GM21576 (cell line): ENCODE data around the gene CERK.

Source experiments
- ATAC-seq: cut with Tn5 transposase; IDR thresholded peaks from one replicate; pipeline ENCODE4 v1.9.1; 2021; ENCODE audit warnings: mild to moderate bottlenecking, moderate library complexity; ENCODE audit not compliant: unreplicated experiment

The CERK gene

DNA sequence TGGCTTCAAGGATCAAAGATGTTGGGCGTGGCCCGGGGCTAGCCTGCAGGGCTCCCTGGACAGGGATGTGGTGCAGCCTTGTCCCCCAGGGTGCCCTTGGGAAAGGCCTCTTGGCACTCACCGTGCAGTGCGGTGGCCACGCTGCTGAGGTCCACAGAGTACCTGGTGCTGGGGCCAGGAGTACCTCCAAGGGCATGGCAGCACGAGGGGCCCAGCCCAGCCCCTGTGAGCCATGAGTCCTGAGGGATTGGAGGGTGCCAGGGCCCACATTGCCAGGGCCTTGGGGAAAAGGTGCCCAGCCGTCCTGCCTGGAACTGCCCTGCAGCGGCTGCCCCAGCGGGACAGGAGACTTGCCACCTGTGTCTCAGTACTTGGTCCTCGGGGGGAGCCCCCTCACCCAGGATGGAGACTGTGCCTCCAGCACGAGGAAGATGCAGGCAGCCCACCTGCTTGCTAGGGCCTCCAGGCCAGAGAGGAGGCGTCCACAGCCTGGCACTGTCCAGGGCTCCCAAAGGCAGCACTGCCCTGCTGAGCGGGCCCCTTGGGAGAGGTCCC lies 73.7 kb downstream of the CERK start:
- no peak for ATAC-seq

DNA sequence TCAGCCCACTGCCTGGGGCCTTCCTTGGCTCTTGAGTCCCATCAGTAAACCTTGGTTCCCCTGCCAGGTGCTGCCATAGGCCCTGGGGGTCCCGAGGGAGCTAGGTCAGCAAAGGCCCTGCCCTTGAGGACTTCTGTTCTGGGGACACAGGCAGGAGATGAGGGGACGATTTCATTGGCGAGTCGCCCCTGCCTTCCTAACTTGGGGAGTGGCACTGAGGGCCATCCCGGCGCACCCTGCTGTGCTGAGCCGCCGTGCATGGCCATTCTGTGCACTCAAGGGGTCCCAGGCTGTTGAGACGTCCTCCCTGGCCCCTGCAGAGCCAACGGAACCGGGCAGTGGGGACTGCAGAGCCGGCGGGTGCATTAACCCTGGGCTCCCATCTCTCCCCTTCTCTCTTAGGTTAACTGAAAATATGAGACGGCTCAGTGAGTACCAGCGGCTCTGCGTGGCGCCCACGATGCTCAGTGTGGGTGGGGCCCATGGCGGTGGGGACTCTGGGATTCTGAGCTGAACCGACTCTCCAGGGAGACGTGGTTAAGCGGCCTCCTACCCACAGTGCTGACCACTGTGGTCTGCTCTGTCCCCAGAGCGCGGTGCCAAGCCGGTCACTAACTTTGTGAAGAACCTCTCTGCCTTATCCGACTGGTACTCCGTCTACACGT lies 74.5 kb downstream of the CERK start:
- no peak for ATAC-seq

DNA sequence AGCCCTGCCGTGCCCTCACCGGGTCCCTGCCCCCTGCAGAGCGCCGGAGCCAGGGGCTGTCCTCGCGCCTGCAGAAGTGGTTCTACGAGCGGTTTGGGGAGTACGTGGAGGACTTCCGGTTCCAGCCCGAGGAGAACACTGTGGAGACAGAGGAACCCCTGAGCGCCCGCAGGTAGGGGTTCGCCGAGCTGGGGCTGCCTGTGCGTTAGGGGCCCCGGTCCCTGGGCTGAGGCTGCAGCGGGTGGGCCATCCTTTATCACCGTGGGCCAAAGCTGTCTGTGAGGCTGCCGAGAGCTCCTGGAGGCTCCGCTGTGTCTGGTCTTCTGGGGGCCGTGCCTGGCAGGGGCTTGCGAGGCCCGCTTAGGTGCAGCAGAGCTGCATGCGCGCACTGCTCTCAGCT lies 75.1 kb downstream of the CERK start:
- ATAC-seq: no peak

DNA sequence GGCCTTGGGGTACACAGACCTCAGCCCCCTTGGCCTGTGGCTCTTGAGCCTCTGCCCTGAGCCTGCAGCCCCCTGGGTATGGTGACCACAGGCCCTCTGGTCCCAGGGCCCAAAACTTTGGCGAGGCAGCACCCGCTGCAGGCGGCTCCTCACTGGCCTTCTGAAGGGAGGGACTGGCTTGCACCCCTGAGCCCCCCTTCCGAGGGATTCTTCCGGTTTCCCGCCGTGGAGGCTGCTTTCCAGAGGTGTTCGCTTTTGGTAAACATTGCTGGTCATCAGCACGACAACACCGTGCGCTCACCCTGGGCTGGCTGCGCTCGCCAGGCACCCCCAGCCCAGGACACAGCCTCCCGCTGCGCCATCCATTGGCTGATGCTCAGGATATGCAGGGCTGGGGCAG lies 75.8 kb downstream of the CERK start:
- ATAC-seq: no peak

DNA sequence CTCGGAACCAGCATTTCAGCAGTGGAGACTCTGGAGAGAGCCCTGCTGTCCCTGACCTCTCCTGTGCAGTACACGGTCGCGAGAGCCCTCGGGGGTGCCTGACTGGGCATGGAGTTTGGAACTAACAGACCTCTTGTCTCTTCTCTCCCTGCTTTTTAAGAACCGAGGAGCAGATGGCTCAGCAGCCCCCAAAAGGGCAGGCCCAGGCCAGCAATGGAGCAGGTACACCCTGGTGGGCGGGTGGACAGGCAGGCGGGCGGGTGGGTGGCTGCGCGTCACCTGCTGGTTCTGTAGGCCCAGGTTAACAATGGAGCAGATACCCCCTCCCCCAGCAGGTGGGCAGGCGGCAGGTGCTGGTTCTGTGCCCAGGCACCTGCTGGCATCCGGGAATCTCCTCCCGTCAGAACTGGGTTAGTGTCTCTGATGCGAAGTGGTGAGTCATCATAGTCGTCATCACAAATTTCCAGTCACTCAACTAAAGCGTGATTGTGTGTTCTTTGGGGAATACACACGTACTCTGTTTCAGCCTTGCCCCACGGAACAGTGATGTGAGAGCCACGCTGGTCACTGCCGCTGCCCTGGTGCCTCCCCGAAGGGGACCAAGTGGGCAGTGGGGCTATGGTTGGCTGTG lies 76.7 kb downstream of the CERK start:
- ATAC-seq: no peak

DNA sequence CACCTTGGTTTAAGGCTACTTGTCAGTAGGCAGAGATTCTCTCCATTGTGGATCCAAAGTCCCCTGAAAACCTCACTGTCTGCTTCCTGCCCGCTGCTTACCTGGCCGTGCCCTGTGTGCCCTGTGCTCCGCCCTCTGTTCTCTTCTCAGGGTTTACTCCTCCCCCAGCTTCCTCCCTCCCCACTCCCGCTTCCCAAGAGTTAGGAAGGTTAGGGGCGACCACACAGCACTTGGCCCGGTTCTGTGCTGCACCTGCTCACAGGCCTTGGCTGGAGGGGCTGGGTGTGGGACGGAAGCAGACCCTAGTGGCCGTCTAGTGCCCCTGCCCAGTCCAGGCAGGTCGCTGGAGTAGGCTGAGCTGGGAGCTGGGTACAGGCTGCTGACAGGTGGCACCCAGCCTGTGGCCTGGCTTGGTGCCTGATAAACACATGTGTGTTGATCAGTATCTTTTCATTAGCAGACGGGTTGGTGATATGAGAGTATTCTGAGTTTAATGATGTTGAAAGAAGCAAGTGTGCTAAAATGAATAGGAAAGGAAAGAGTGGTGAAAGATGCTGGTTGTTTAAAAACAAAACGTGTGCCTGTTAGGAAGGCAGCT lies 77.3 kb downstream of the CERK start:
- ATAC-seq: no peak

DNA sequence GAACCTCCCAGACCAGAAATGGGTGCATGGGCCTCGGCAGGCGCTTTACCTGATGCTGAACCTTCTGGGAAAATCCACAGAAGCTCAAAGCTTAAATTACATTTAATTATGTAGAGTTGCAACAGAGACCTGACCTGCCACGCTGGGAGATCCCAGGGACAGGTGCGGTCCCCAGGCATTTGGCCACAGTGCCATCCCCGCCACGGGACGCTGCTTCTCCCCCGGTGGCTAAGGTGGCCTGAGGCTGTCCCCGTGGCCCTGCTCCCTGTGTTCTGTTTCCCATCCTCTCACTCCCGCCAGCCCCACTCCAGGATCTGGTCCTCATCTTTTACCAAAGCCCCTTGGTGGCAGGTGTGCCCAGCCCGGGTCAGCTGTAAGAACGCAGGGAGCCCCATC lies 78.3 kb downstream of the CERK start:
- ATAC-seq: no peak

DNA sequence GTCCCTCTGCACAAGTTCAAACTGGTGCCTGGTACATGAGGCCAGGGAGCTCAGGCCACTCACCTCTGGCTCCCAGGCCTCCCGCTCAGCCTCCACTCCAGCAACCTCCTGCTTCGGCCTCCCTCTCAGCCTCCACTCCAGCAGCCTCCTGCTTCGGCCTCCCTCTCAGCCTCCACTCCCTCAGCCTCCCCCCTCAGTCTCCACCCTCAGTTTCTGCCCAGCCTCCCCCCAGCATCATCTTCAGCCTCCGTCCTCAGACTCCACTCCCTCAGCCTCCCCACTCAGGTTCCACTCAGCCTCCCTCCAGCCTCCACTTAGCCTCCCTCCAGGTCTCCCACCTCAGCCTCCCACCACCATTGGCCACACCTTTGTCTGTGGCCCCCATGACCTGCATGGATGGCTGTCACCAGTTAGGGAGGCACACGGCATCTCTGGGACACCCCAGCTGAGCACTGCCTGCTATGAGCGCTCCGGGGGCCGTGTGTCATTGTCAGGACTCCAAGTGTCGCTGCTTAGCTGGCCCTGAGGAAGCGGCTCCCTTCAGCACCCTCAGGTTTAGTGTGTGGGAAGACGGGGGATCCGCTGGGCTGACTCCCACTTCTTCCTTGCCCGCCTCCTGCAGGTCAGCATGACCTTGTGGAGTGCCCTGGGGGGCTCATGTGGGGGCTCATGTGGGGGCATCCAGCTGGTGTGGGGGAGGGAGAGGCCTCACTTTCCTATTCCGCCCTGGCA lies 78.8 kb downstream of the CERK start:
- no peak for ATAC-seq

DNA sequence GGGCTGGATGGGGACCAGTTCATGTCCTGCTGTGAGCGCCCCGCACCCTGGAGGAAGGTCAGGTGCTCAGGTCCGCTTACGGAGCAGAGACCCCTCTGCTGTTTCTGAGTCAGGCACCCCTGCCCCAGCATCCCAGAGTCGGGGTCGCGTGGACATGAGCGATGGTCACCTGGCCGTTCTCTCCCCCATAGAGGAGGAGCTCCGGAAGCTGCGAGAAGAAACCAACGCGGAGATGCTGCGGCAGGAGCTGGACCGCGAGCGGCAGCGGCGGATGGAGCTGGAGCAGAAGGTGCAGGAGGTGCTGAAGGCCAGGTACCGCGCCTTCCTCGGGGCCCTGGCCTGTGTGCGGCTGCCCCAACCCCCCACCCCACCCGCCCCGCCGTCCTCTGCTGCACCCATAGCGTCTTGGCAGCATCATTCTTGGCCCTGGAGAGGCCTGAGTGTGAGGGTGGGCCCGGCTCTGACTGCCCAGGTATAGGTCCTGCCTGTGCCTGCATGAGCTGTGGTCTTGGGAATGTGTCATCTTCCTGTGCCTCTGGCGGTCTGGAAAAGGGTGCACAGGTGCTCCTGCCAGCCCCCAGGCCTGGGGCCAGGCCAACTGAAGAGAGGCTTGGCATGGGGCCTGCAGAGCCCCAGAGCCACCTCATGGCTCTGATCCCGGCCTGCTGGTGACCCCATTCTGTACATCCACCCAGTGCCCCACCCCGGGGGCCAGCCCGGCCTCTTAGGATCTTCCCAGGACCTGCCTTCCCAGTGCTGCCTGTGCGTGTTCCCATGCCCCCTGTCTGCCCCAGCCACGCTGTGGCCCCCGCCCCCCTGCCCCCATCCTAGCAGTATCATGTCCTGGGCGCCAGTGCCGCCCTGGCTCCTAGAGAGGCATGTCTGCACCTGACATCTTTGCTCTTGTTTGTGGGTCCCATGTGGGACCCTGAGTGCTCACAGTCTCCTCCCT lies 79.8 kb downstream of the CERK start:
- no peak for ATAC-seq

DNA sequence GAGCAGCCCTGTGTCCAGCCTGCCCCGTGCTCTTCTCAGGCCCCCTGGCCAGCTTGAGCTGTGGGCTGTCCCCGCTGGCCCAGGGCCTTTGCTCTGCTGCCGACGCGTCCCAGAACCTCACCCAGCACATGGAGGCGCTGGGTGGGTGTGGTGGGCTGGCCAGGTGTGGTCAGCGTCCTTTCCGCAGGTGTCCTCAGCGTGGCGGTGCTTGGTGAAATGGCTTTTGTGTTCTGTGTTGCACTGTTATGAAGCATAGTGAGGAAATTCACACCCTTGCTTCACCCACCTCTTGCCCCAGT lies 80.4 kb downstream of the CERK start:
- no peak for ATAC-seq

DNA sequence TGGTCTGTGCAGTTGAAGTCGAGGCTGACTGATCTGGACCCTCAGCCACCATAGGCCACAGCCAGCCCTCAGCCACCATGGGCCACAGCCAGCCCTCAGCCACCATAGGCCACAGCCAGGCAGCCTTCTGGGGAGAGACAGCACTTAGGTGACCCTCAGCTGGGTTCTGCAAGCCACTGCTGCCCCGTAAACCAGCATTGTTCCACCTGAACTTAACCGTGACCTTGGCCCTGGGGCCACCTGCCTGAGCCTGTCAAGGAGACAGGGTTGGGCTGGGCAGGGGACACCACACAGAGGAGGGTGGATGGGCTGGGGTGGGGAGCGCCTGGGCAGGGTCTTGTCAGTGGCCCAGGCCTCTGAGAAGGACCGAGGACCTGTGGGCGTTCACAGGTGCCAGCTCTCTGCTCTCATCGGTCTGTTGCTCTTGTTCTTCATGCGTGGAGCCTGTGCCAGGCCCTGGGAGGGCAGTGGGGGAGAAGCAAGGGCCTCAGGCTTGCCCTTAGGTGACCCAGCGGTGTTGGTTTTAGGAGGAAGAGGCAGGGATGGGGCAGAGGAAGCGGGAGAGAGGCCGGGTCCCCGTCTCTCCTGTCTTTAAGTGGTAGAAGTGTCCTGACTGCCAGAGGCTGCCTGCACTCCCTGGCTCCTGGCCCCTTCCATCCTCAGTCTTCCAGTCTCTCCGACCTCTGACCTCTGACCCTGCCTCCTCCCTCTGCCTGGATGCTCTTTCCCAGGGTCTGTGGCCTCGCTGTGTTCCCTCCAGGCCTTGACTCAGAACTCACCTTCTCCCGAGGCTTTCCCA lies 81.0 kb downstream of the CERK start:
- no peak for ATAC-seq

DNA sequence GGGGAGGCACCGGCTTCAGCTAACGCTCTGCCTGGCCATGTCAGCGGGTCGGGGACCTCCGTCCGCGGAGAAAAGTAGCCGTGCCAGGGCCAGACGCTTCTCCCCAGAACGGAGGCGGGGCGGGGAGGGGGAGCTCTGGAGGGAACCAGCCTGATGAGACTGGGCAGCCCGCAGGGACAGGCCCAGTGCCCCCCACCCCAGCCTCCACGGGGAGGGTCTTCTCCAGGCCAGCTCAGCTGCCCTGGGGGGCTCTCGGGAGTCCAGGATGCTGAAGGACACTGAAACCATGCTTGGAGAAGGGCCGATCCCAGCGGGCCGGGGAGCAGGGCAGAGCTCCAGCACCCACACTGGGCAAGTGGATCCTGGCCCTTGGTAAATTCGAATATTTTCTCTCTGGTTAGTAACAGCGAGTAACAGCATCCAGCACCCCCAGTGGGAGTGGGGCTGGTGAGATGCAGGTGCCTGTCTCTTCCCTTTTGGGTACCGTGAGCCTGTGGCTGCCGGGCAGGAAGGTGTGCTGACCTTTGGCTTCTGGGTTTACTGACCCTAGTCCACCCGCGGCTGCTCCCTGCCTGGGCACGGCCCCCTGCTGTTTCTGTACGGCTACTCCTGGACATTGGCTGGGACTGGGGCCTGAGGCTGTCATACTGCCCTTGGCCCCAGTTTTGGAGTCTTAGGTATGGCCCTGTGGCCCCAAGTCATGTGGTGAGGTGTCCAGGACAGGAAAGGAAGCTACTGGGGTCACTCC lies 82.0 kb downstream of the CERK start:
- no peak for ATAC-seq

DNA sequence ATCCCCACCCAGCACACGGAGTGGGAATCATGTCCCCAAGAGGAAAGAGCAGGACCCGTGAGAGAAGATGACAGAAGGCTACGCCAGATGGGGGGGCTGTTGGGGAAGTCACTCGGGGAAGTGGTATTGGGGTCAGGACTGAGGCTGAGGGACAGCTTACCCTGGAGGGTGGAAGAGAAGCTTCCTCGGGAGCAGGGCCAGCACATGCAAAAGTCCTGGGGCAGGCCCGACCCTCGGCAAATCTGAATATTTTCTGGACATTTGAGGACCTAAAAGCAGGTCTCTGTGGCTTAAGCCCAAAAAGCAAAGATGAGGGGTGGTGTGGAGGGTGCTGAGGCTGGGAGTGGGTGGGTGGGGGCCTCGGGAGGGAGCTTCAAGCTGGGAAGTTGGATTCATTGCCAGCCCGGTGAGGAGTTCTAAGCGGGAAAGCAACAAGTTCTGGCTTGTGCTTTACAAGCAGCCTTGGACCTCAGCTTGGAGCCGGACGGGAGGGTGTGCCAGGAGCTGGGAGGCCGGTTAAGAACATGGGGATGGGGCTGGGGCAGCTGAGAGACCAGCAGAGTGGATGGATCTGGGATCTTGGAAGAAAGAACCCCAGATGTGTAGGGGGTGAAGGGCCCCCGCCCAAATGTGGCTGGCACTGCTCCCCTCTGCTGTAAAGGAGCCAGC lies 83.0 kb downstream of the CERK start:
- no peak for ATAC-seq

DNA sequence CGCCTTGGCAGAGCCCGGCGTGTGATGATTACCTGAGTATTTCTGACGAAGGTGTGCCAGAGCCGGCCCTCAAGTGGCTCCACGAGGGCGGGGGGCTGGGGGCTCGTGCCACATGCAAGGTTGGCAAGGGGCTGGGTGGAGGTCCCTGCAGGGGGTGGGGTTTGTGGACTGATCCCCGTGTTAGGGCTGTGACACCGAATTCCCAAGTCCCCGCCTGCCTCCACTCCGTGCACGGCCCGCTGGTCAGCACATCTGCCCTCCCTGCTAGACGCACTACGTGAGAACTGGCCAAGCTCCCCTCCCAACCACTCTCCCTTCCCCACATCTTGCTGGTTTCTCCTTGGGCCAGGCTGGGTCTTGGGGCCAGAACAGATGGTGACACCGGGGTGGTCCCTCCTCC lies 83.6 kb downstream of the CERK start:
- no peak for ATAC-seq

DNA sequence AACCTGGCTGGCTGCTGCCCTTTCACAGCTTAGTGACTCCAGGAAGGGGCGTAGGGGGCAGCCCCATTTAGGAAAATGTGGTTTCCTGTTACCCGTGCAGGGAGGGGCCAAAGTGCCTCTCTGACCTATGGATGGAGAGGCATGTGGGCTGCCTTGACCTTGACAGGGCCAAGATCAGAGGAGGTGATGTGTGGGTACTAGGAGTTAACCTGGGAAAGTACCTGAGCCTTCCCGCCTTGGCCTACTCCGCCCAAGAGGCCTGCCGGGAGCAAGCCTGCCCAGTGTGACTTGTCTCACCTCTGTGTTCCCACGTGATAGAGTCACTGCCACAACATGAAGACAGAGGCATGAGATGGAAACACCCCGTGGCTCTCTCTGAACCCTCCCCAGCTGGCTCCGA lies 84.5 kb downstream of the CERK start:
- no peak for ATAC-seq

DNA sequence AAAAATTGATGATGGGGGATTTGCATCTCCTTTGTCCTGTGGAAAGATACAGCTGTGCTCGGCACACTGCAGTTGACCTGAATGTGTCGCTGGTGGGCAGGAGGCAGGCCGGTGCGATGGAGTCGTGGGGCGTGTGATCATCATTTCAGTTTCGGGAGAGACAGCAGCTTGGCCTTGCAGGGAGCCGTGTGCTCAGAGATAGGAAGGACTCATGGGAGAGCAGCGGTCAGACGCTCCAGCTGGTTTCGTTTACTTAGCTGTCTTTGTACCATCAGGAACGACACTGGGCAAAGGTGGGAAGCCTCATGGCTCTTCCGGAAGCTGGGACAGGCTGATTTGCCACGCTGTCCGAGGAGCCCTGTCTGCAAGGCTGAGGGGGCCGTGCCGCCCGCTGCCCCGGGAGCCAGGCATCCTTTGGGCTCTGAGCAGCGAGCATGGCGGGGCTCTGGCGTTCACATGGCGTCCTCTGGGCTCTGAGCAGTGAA lies 85.2 kb downstream of the CERK start:
- no peak for ATAC-seq

DNA sequence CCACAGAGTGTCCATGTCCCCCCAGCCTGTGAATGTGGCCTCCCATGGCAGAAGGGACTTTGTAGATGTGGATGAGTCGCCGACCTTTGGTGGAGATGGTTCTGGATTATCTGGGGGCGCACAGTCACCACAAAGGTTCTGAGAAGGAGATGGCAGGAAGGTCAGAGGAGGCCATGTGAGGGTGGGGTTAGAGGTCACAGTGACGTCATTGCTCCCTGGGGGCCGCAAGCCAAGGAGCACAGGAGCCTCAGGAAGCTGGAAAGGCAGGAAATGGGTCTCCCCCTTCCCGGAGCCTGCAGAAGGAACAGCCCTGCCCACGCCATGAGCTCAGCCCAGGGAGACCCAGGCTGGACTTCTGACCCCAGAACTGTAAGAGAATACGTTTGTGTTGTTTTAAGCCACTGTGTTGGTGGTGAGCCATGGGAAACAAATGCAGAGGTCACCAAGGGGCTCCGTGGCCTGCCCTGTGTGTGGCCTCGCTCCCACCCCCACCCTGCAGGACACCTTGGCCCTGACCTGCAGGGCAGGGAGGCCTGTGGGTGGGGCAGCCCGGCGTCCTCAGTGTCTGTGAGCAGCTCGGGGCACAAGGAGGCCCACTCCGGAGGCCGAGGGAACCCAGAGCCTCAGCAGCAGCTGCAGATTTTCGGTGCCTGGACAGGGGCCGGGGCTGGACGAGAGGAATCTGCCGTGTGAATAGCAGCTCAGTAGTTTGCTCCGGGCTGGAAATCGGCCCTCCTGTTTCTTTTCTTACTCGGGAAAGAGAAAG lies 85.8 kb downstream of the CERK start:
- no peak for ATAC-seq

DNA sequence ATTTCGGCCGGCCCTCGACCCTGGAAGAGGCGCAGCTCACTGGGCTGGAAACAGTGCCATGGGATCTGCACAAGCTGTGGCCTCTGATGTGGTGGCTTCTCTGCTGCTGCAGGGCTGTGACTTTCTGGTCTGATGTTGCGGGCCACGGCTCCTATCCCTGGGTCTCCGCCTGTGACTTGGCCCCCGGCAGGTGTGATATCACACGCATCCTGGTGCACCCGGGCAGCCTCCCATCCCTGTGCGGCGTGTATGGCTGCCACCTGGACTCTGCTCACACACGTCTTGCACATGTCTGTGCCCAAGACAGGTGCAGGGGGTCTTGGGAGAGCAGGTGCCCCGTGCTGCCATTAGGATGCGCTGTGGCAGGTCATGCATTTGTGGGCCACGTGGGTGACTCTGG lies 86.7 kb downstream of the CERK start:
- no peak for ATAC-seq
